Mucosa of descending colon (tissue), 3 donors: Measurements from ENCODE around the gene CENPS. TPM values are rescaled to one million over a fixed set of nuclear protein-coding genes. Genes with fewer than 3 reads are reported as not detected.
A peak's percentile ranks its signal among the peaks of the same experiment; 100 is the strongest.

ENCODE experiments used
- ATAC-seq: fragments of 200-7000 bp; cut with Tn5 transposase; one replicate; pipeline ENCODE4 v1.9.1; 2020; ENCODE audit warnings: mild to moderate bottlenecking, moderate library complexity
- DNase-seq, 3 donors: peaks; one replicate each; pipeline ENCODE4 v3.0.0-alpha.2; 2020
- H3K36me3 ChIP-seq: fragments of 200-600 bp; one replicate; pipeline ENCODE4 v1.8.0; 2021; ENCODE audit warnings: low read depth, mild to moderate bottlenecking
- H3K4me1 ChIP-seq: fragments of 200-600 bp; one replicate; pipeline ENCODE4 v1.8.0; 2021; ENCODE audit warnings: low read depth, mild to moderate bottlenecking
- H3K4me3 ChIP-seq: fragments of 200-600 bp; one replicate; pipeline ENCODE4 v1.8.0; 2021; ENCODE audit warnings: mild to moderate bottlenecking
- H3K9me3 ChIP-seq: fragments of 200-600 bp; one replicate; pipeline ENCODE4 v1.8.0; 2021; ENCODE audit warnings: mild to moderate bottlenecking
- CTCF ChIP-seq: fragments of 200-600 bp; IDR thresholded peaks from one replicate; pipeline ENCODE4 v1.8.0; 2022; ENCODE audit warnings: antibody characterized with exemption, mild to moderate bottlenecking
- intact Hi-C, 2 donors: fragments of 100-400 bp; cut with DNase I in 1 of 2; cut with micrococcal nuclease in 1 of 2; formaldehyde crosslinking; loops; one replicate each; pipeline versions ENCODE4 v1.11.0 to v1.11.1; 2022; cut with DNase I, micrococcal nuclease
- total RNA-seq, 3 donors: library from RNA; stranded (reverse); fragmentation: NEBNext Ultra II Directional in 2 of 3; extraction: Animal tissue kit (Norgen Biotek cat#: 25700) in 2 of 3; gene quantifications; one replicate each; pipeline versions ENCODE4 v1.2.1 to v1.2.4, GENCODE V29; 2021 to 2023
- donor health status: DM: no; HTN: no; CAD: no; lungs with moderate emphysema.
- donor health status: DM: no; HTN: no; CAD: no.
- donor health status: DM: no; HTN: yes; CAD: no.

The CENPS gene
- total RNA-seq, 3 donors from 2014 or later, result 10.6 to 12.2 (median 11.1) TPM

GRCh38 chr1:10474613-10475507 is 44.6 kb downstream of the CENPS start, which contains the start of gene PEX14:
Gene PEX14 (plus strand): TSS chr1:10474950. CDS start chr1:10474967, 17 bp downstream.
- TF ChIP-seq CTCF, result no peak
- H3K4me1 ChIP-seq, result peaks cover 17% of the 10 kb centered on the region
- peak; percentile 91 to 93 (median 92) for DNase-seq
- intact Hi-C loops, result no loop called here
- peak; percentile 94 for ATAC-seq
- H3K36me3 ChIP-seq, result no peaks in the 10 kb centered on the region
- peak within 1 kb of the TSS; percentile 97 for H3K4me3 ChIP-seq
- no peaks in the 10 kb centered on the region for H3K9me3 ChIP-seq

- ATAC-seq, result no peak
- H3K36me3 ChIP-seq, result no peaks in the 10 kb centered on the region
- TF ChIP-seq CTCF, result no peak
- peaks cover 17% of the 10 kb centered on the region for H3K4me1 ChIP-seq
- intact Hi-C loops, result no loop called here
- H3K4me3 ChIP-seq, result peak overlapping the region; percentile 97
- no peaks in the 10 kb centered on the region for H3K9me3 ChIP-seq
- DNase-seq, result peak in 1 of 3 donors; percentile 30
These were observed 45.3 kb downstream of the CENPS start for GRCh38 chr1:10475510-10475909.

GRCh38 chr1:10479296-10479695 is 49.1 kb downstream of the CENPS start:
- DNase-seq, result no peak
- TF ChIP-seq CTCF, result no peak
- no peak for ATAC-seq
- no peak overlapping the region for H3K4me3 ChIP-seq
- H3K9me3 ChIP-seq, result no peaks in the 10 kb centered on the region
- intact Hi-C loops, result no loop called here
- no peaks in the 10 kb centered on the region for H3K36me3 ChIP-seq
- peaks cover 7% of the 10 kb centered on the region for H3K4me1 ChIP-seq

- no peak overlapping the region for H3K4me3 ChIP-seq
- intact Hi-C loops, result no loop called here
- no peaks in the 10 kb centered on the region for H3K36me3 ChIP-seq
- TF ChIP-seq CTCF, result no peak
- no peaks in the 10 kb centered on the region for H3K9me3 ChIP-seq
- ATAC-seq, result no peak
- H3K4me1 ChIP-seq, result peaks cover 6% of the 10 kb centered on the region
- DNase-seq, result no peak
These were observed 50.4 kb downstream of the CENPS start for GRCh38 chr1:10480614-10481013.

GRCh38 chr1:10484521-10484920 is 54.3 kb downstream of the CENPS start:
- no peak for ATAC-seq

More at GRCh38 chr1:10484521-10484920, 54.3 kb downstream of the CENPS start:
- Histone ChIP-seq H3K36me3 (no peaks in the 10 kb centered on the region), H3K4me3 (no peak overlapping the region), H3K9me3 (no peaks in the 10 kb centered on the region), H3K4me1 (peaks cover 4% of the 10 kb centered on the region)
- TF ChIP-seq CTCF, result no peak
- intact Hi-C loops, result no loop called here
- DNase-seq, result no peak
